NCI-H2227 (cell line): ENCODE data around the gene TAMALIN.

Experiments used
- DNase-seq: peaks from one replicate; lab custom pipeline; 2025; ENCODE audit not compliant: unreplicated experiment; lab: John Stamatoyannopoulos, UW

The TAMALIN gene

DNA sequence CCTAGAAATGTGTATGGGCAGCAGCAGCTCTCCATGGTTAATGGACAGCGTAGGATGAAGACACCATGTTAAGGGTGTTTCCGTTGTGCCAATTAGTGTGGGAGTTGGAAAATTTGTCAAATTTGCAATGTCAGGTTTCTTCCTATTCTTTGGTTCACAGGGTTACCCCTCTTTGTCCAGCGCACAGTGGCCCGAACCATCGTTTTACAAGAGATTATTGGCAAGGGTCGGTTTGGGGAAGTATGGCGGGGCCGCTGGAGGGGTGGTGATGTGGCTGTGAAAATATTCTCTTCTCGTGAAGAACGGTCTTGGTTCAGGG, 26.0 kb upstream of the TAMALIN start:
- DNase-seq: no peak

DNA sequence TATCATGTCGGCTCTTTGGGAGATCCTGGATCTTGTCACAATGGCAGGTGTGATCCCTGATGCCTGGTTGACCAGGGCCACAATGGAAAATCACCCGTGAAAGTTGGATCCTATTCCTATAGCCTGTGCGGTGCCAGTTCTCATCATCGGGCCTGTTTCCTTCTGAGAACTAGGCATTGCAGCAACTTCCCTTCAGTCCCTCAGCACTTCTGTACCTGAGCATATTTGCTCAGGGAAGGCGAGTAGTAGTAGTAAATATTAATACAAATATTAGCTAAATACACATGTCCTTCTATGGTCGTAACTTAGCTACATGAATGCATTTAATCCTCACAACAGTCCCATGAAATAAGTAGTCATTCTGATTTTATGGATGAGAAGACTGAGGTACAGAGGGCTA, 22.1 kb upstream of the TAMALIN start:
- DNase-seq: no peak

DNA sequence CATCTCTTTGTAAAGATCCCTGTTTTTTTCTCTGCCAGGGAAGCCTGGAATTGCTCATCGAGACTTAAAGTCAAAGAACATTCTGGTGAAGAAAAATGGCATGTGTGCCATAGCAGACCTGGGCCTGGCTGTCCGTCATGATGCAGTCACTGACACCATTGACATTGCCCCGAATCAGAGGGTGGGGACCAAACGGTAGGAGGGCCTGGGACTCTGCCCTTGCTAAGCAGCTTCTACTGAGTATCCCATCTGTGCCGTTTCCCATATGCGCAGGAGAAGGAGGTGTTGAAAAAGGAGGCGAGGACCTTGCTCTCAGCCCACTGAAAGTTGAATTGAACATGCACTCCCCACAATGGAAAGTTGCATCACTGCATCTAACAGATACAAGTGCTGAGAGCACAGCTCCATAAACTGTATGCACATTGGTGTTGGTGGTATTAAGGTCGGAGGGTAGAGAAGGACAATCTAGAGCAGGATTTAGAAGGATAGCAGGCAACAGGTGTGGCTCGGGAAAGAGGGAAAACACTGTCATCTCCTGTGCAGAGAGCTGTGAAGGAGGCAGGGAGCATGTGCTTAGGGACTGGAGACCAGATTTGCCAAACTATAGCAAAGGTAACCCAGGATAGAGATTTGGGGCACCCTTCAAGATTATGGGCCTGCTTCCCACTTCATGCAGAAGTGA, 21.5 kb upstream of the TAMALIN start:
- no peak for DNase-seq

DNA sequence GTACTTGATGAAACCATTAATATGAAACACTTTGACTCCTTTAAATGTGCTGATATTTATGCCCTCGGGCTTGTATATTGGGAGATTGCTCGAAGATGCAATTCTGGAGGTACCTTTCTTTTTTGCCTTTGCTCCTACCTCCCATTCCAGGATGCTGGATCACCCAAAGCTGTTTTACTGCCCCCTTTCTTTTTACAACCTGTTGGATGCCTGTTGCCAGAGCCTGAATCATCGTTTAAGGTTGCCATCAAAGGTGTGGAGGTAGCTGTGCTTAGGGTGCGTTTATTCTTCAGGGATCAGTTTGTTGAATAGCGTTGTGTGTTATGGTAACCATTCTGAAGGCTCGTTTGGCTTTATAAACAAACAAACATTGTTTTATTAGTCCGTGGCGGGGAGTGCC, 19.9 kb upstream of the TAMALIN start:
- DNase-seq: no peak

DNA sequence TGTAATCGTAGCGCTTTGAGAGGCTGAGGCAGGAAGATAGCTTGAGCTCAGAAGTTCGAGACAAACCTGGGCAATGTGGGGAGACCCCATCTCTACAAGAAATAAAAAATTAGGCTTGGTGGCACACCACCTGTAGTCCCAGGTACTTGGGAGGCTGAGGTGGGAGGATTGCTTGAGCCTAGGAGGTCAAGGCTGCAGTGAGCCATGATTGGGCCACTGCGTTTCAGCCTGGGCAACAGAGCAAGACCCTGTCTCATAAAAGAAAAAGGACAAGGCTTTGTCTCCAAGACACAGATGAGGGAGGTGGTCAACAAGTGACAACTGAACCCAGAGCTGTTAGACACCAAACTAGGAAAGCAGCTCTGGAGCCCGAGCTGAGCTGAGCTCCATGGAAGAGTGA, 14.5 kb upstream of the TAMALIN start:
- no peak for DNase-seq

DNA sequence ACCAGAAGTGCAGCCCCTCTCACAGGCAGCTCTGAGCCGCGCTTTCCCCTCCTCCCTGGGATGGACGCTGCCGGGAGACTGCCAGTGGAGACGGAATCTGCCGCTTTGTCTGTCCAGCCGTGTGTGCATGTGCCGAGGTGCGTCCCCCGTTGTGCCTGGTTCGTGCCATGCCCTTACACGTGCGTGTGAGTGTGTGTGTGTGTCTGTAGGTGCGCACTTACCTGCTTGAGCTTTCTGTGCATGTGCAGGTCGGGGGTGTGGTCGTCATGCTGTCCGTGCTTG, 12.3 kb upstream of the TAMALIN start:
- no peak for DNase-seq

DNA sequence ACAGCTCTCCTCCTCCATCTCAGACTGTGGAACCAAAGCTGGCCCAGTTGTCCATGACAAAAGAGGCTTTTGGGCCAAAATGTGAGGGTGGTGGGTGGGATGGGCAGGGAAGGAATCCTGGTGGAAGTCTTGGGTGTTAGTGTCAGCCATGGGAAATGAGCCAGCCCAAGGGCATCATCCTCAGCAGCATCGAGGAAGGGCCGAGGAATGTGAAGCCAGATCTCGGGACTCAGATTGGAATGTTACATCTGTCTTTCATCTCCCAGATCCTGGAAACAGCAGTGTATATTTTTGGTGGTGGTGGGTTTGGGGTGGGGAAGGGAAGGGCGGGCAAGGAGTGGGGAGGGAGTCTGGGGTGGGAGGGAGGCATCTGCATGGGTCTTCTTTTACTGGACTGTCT, 11.8 kb upstream of the TAMALIN start:
- DNase-seq: no peak

DNA sequence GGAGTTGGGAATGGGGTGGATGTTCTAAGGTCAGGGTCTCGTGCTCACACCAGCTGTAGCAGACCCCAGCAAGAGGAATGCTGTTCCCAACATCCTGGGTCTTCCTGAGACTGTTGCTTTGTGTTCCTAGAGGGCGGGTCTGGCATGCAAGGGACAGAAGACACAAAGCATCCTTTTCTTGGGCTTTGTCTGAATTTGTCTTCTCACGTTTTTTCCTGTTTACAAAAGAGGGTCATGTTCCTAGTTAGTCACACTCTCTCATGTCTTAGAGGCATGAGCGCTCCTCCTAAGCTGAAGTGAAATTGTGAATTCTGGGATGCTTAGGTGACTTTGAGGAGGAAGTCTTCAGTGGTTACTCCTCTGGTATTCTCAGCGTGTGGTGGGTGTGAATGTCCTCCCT, 9.6 kb upstream of the TAMALIN start:
- DNase-seq: no peak

DNA sequence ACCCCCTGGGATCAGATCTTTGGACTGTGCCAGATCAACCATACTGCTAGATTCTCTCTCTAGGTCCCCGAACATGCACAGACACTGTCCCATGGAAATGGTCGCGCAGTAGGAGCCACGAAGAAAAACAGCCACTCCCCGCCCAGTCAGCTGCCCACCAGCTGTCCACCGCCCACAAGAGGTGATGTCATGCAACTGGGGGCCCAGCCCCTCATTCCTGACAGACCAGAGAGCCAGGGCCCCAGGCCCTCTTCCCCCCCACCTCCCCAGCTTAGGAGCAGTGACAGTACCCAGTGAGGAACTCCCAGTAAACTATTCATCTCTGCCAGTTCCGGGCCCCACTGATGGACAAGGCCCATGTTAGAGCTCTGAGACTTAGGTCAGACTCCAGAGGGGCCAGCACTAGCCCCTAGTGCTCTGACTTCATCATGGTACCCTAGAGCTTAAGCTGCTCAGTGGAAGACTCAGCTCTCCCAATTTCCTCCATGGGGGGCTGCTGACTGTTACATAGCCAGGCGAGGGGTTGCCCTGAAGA, 3.7 kb upstream of the TAMALIN start:
- DNase-seq: no peak

DNA sequence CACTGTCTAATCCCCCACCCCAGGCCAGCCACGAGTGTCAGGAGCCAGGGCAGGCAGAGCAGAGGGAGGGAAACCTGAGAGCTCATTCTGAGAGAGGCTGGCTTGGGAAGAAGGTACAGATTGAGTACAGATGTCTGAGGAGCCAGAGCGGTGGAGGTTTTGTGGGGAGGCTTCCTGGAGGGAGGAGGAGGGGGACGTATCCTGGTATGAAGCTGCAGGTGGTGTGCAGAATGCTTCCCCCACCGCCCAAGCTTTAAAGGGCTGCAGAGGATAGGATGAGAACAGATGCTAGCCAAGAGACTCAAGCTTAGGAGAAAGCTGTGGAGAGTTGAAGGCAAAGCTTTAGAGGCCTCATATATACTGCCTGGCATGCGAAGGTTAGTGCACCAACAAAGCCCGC, 3.2 kb upstream of the TAMALIN start:
- no peak for DNase-seq

DNA sequence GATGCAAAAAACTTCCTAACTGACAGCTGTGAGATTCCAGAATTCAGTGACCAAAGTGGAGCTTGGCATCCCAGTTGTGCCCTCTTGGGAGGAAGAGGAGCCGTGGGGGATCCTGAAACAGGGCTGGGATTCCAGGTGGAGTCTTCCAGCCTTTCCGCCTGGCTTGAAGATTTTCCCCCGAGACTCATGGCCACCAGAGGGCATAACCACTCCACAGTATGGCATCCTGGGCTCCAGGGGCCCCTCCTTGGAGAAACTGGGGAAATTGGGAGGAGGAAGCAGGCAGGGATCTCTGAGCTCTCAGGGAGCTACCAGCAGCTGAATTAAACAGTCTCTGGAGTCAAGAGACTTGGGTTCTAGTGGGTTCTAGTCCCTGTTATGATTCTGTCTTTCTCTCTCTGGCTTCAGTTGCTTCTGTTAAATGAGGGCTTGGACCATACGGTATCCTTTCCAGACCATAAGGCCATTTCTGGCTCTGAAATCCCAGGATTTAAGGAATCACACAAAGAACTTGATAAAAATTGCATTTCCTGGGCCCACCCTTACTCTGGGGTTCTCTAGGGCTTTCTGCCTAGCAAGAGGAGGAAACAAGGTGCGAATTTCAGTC, 2.6 kb upstream of the TAMALIN start:
- peak; percentile 61 for DNase-seq

DNA sequence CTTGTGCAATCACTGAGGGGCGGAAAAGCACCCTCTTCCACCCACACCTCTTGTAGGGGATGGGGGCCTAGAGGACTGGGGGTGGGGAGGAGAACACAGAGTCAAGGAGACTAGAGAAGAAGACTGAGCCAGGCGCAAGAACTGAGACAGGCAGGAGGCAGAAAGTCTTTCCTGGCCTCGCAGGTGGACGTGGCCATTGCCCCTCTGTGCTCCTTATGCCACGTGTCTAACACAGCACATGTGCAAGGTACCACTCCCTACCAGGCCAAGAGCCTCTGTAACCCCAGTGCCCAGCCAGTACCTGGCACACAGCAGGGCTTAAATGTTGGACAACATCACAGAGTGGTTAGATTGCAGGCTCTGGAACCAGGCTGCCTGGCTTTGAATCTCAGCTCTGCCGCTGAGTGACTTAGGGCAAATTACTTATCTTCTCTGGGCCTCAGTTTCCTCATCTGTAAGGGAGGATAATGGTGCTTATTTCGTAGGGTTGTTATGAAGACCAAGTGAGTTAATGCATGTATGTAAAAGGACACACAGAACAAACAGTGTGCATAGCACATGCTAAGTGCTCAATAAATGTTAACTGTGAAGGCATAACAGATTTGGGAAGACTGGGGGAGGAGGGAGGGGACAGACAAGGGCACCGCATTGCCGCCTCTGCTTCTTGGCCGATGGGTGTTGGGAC, 1.4 kb upstream of the TAMALIN start:
- no peak for DNase-seq

DNA sequence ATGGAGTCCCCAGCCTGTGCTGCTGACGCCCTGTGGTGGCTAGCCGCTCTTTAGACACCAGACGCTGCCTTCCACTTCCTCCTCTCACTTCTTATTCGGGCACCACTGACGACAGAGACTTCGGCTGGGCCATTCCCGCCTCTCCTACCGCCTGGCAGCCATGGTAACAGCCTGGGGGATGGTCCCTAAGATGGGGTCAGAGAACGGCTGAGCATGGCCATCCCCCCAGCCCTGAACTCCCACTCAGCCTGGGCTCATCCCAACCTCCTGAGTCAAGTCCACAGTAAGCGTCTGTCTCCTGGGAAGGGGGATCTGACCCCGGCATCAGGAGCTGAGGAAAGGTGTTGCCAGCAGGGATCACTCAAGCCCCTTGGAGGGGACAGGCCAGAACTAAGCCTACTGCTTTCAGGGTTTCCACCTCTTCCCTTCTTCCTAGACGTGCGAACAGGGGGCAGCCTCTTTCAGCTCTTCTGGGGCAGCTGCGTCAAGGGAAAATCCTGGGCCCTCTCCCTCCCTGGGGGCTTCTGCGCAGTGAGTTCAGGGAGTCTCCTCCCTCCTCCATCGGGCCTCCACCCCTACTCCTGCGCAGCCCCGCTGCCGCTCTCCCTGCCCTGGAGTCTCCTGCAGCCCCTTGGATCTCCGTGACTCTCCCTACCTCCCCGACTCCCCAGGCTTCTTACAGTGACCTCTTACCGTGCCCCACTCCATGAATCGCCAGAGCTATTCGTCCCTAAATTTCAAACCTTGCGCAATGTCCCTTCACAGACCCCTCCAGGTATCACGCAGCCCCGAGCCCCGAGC, 643 bp upstream of the TAMALIN start:
- peak; percentile 52 for DNase-seq

DNA sequence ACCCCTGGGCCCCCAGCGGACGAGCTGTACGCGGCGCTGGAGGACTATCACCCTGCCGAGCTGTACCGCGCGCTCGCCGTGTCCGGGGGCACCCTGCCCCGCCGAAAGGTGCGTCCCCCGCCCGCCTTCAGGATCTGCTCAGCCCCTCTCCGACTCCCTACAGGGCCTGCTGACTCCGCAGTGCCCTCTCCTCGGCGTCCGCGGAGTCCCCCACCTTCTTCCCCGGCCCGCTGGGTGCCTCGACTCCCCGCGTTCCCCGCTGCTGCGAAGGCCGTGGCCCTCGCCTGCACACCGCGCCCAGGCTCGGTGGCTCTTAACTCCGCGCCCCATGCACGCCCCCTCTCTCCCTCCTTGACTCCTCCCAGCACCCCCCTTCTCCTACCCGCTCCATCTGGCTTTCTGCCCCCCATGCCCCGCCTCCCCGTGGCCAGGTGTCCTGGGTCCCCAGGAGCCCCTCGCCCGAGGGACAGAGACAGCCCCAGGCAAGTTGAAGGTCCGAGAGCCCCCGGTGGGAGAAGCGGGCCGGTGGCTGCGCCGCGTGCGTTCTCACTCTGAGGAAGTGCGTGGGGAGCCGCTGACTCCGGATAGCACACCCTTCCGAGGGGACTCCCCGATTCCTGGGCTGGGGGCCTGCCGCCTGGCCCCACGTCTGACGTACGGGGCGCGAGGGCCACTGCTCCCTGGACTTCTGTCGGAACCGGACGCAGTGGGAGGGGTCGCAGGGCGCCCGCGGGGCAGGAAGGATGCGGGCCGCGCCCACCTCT, 594 bp downstream of the TAMALIN start:
- DNase-seq: peak; percentile 28

DNA sequence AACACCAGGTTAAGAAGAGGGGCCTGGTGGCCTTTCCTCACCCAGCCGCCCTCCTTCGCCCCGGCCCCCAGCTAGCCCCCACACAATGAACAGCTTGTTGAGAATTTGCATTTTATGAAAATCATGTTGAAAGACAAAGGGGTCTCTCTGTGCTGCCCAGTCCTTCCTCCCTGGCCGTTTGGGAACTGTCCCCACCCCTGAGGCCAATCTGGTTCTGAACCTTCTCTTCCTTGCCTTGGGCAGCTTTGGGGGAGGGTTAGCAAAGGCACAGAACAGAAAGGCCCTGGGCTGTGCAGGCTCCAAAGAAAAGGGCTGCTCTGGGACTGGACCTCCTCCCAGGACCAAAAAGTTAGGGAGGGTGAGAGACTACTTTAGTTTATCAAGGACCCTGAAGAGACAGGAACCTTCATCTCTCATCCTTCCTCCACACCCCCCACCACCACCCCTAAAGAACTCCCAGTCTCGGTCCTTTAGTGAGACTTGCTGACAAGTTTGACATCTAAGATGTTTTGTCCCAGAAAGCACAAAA, 1.3 kb downstream of the TAMALIN start:
- DNase-seq: no peak

DNA sequence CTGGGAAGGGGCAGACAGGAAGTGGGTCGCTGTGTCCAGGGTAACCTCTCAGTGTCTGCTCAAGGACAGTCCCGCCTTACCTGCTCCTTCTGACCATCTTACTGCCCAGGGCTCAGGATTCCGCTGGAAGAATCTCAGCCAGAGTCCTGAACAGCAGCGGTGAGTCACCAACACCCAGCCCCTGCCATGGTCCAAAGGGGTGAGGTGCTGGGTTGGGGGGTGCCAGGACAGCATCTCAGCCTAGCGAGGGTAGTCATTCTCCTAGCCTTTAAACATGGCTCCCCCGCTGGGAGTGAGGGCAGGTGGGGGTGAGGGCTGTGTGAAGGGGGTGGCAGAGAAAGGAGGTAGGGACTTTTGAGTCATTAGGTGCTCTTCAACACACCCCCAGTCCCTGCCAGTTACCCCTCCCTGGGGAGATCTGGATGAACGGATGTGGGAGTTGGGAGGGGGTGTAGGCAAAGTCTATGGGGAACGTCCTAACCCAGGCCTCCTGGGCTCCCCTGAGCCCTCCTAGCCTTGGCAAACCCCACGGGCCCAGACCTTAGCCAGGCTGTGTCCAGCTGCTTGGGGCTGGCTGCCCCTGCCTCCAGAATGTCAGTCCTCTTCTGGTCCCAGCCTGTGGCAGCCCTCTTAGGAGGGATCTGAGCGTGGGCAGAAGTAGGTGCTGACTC, 2.5 kb downstream of the TAMALIN start:
- DNase-seq: no peak

DNA sequence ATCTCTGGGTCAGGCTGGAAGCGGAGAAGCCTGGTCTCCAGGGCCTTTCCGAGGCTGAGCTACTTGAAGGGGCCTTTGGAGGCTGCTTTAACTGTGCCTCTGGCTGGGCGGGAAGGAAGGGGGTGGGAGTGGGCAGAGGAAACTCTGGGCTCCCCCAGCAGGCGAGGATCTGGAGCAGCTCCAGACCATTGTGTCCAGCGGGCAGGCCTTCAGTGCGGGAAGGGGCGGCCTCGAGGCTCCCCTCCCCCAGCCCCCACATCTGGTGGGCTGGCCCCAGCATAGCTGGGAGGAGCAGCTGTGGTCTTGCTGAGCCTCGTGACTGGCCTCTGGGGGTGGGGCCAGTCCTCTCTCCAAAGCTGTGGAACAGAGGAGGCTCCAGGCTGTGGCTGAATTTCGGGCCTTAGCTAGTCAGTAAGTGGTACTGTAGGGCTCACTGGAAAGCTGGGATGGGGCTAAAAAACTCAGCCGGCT, 3.4 kb downstream of the TAMALIN start:
- DNase-seq: peak; percentile 89

DNA sequence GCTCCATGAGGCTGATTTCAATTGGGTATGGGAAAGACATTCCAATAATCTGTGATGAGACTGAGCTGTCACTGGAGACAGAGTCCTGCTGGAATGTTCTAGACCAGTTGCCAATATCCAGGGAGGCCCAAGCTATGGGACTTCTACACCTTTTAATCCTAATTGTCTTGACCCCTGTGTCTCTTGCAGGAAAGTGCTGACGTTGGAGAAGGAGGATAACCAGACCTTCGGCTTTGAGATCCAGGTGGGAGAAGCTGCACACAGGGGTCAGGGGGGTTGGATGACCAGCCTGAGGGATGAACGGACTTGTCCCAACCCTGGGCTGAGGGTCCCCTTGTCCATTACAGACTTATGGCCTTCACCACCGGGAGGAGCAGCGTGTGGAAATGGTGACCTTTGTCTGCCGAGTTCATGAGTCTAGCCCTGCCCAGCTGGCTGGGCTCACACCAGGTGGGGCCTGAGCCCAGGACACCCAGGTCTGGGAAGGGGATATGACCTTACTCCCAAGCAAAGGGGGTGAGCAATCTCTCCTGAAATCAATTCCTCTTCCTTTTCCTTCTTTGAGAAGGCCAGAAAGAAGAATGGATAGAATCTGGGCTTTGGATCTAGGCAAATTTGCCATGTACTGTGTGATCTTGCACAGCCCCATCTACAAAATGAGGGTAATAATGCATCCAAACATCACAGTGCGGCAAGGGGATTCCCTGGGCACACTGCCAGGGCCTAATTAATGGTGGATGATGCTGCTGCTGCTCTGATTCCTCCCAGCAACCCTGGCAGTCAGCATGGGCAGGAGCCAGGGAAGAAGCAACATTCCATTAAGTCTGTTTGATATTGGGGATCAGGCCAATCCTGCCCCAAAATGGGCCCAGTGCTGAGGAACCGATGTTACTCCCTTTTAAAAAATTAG, 4.2 kb downstream of the TAMALIN start:
- DNase-seq: peak; percentile 75

DNA sequence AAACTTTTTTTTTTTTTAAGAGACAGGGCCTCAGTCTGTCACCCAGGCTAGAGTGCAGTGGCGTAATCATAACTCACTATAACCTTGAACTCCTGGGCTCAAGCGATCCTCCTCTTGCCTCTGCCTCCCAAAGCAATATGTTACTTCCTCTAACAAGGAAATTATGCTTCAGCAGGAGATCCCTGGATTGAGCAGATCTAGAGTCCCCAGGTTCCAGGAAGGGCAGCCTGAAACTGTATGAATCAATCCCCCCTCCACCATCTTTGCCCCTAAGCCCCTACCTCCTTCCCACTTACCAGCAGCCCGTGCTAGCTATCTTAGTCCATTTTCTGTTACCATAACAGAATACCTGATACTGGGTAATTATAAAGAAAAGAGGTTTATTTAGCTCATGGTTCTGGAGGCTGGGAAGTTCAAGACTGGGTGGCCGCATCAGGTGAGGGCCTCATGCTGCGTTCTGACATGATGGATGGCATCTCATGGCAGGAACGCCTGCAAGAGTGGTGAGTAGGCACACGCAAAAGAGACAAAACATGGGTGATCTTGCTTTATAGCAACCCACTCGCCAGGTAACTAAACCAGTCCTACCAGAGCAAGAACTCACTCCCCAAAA, 5.0 kb downstream of the TAMALIN start:
- DNase-seq: no peak
